HEK293T (cell line): ENCODE measurements around the gene MEGF6.
A peak's percentile ranks its signal among the peaks of the same experiment; 100 is the strongest.

ENCODE experiments used
- CTCF ChIA-PET: fragments of 350-600 bp; formaldehyde crosslinking; extraction: SDS; loops from one replicate; lab custom pipeline; 2021; ENCODE audit warnings: antibody characterized with exemption, inconsistent platforms; lab: Yijun Ruan, JAX
- POLR2A ChIA-PET: fragments of 350-600 bp; formaldehyde crosslinking; extraction: SDS; loops from one replicate; lab custom pipeline; 2020; ENCODE audit warnings: antibody characterized with exemption, inconsistent platforms; lab: Yijun Ruan, JAX
- DNase-seq: peaks from one replicate; pipeline ENCODE4 v3.0.0; 2012; ENCODE audit warnings: mixed read lengths; ENCODE audit errors: extremely low spot score
- ARNT ChIP-seq: fragments of 450-650 bp; IDR thresholded peaks from 2 replicates; pipeline ENCODE4 v1.6.1; 2017; ENCODE audit warnings: mild to moderate bottlenecking
- BHLHE40 ChIP-seq: fragments of 450-650 bp; IDR thresholded peaks from 2 replicates; pipeline ENCODE4 v1.6.1; 2016; ENCODE audit warnings: mild to moderate bottlenecking, moderate library complexity, borderline replicate concordance
- CTBP1 ChIP-seq: fragments of 450-650 bp; IDR thresholded peaks from 2 replicates; pipeline ENCODE4 v1.6.1; 2016; ENCODE audit warnings: borderline replicate concordance
- ELF4 ChIP-seq: fragments of 450-650 bp; IDR thresholded peaks from 2 replicates; pipeline ENCODE4 v1.6.1; 2017; ENCODE audit warnings: antibody characterized with exemption
- FOXA1 ChIP-seq: fragments of 450-650 bp; IDR thresholded peaks from 2 replicates; pipeline ENCODE4 v1.6.1; 2016; ENCODE audit warnings: mild to moderate bottlenecking
- FOXK2 ChIP-seq: fragments of 450-650 bp; IDR thresholded peaks from 2 replicates; pipeline ENCODE4 v1.6.1; 2016; ENCODE audit warnings: mild to moderate bottlenecking
- FOXM1 ChIP-seq: fragments of 450-650 bp; IDR thresholded peaks from 2 replicates; pipeline ENCODE4 v1.6.1; 2017; ENCODE audit warnings: mild to moderate bottlenecking, borderline replicate concordance
- HDGF ChIP-seq: fragments of 450-650 bp; IDR thresholded peaks from 2 replicates; pipeline ENCODE4 v1.6.1; 2017; ENCODE audit warnings: antibody characterized with exemption, borderline replicate concordance
- L3MBTL2 ChIP-seq: fragments of 450-650 bp; conservative IDR thresholded peaks from 2 replicates; pipeline ENCODE4 v1.6.1; 2016; ENCODE audit warnings: mild to moderate bottlenecking
- LEF1 ChIP-seq: fragments of 450-650 bp; IDR thresholded peaks from 2 replicates; pipeline ENCODE4 v1.6.1; 2017; ENCODE audit warnings: mild to moderate bottlenecking, borderline replicate concordance
- NFRKB ChIP-seq: fragments of 450-650 bp; IDR thresholded peaks from 2 replicates; pipeline ENCODE4 v1.6.1; 2016; ENCODE audit warnings: mild to moderate bottlenecking, moderate library complexity
- SP1 ChIP-seq: fragments of 450-650 bp; IDR thresholded peaks from 2 replicates; pipeline ENCODE4 v1.6.1; 2017
- SUZ12 ChIP-seq: fragments of 450-650 bp; IDR thresholded peaks from 2 replicates; pipeline ENCODE4 v1.6.1; 2016; ENCODE audit warnings: mild to moderate bottlenecking
- TARDBP ChIP-seq: fragments of 450-650 bp; IDR thresholded peaks from 2 replicates; pipeline ENCODE4 v1.6.1; 2016
- ZNF384 ChIP-seq: fragments of 450-650 bp; IDR thresholded peaks from 2 replicates; pipeline ENCODE4 v1.6.1; 2016
- TF ChIP-seq, protein P1 (sequence below): fragments of 450-650 bp; IDR thresholded peaks from 2 replicates; pipeline ENCODE4 v1.6.1; 2016

Gene MEGF6

DNA sequence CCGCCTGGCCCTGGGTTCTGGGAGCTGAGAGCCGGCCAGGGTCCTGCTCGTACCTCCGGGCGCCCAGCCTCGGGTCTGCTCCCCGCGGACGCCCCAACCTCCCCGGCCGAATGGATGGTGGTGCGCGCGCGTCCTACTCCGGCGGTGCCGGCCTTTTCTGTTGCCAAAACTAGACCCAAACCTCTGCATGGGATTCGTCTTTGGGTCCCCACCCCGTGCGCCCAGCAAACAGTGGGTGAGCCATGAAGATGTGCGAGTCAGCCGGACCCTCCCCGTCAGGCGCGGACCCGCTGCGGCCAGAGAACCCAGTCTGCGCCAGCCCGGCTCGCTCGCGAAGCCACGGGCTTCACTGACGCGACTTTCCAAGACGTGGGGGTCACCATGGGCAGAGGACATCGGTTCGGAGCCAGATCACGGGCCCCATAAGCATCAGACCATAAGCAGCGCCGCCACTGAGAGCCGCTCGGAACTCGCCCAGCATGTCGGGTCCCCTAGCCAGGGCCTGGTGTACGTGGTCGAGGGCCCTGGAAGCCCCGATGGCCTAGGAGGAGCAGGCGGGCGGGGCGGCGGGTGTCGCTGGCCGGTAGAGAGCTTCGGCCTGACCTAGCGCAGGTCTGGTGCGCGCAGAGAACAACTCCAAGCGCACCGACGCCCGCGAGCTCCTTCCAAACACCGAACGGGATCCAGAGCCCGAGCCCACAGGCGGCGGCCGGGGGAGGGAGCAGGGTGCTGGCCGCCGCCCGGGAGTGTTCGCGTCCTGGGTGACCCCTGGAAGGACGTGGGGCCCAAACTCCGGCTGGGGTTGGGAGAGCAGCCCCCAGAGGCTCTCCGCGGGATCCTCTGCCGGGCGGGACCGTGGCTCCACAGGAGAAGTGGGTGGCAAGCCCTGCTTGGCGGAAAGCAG is 40.0 kb upstream of the MEGF6 start:
- CTCF ChIA-PET, result no interaction called here
- POLR2A ChIA-PET, result interaction anchor here (1.0 to 1.4 kb wide), 3 partner anchors 15 to 52 kb away, joined by 3 to 5 read pairs (median 3); no protein-coding TSS in a partner anchor
- no peak for TF ChIP-seq NFRKB
- no peak for TF ChIP-seq SP1
- no peak for TF ChIP-seq LEF1
- no peak for TF ChIP-seq FOXK2
- no peak for TF ChIP-seq ELF4
- TF ChIP-seq ARNT, result no peak
- no peak for TF ChIP-seq FOXA1
- TF ChIP-seq ZNF384, result no peak
- no peak for TF ChIP-seq SUZ12
- no peak for TF ChIP-seq CTBP1
- no peak for DNase-seq

DNA sequence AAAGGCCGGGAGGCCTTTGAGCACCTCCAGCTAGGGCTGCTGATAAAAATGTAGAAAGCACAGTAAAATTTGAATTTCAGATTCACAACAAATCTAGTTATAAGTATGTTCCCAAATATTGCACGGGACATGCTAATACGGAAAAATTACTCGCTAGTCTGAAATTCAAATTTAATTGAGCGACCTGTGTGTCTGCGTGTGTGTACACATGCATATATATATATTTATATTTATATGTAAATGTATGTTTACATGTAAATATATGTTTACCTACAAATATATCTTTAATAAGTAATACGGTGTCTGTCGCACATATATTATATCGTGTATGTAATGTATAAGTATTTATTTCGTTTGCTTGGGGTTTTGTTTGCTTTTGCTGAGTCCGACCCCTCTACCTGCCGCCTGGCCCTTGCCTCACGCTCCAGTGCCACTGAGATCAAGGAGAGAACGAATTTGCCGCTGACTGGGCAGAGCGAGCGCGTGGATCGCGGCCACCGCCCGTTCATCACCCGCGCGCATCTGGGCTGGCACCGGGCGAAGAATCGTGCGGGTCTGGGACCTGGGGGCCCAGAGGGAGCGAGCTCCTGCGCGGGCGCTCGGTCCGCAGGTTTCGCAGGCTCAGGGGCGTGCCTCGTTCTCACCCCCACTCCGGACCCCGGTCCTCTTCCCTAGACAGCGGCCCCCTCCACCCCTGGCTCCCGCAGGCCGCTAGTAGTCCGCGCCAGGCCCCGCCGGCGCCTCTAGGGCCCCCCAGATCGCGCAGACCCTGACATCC is 39.1 kb upstream of the MEGF6 start:
- DNase-seq, result no peak
- ChIA-PET POLR2A (interaction anchor here (0.9 to 1.4 kb wide), 2 partner anchors 21 to 30 kb away, joined by 3 read pairs; no protein-coding TSS in a partner anchor), CTCF (no interaction called here)
- TF ChIP-seq, protein P1, sequence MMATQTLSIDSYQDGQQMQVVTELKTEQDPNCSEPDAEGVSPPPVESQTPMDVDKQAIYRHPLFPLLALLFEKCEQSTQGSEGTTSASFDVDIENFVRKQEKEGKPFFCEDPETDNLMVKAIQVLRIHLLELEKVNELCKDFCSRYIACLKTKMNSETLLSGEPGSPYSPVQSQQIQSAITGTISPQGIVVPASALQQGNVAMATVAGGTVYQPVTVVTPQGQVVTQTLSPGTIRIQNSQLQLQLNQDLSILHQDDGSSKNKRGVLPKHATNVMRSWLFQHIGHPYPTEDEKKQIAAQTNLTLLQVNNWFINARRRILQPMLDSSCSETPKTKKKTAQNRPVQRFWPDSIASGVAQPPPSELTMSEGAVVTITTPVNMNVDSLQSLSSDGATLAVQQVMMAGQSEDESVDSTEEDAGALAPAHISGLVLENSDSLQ, result no peak
- TF ChIP-seq BHLHE40, result no peak
- TF ChIP-seq ELF4, result no peak
- no peak for TF ChIP-seq SUZ12
- no peak for TF ChIP-seq L3MBTL2
- no peak for TF ChIP-seq NFRKB
- TF ChIP-seq LEF1, result no peak
- no peak for TF ChIP-seq ARNT
- no peak for TF ChIP-seq SP1
- no peak for TF ChIP-seq FOXK2
- no peak for TF ChIP-seq FOXM1
- no peak for TF ChIP-seq HDGF
- no peak for TF ChIP-seq CTBP1
- TF ChIP-seq FOXA1, result no peak

DNA sequence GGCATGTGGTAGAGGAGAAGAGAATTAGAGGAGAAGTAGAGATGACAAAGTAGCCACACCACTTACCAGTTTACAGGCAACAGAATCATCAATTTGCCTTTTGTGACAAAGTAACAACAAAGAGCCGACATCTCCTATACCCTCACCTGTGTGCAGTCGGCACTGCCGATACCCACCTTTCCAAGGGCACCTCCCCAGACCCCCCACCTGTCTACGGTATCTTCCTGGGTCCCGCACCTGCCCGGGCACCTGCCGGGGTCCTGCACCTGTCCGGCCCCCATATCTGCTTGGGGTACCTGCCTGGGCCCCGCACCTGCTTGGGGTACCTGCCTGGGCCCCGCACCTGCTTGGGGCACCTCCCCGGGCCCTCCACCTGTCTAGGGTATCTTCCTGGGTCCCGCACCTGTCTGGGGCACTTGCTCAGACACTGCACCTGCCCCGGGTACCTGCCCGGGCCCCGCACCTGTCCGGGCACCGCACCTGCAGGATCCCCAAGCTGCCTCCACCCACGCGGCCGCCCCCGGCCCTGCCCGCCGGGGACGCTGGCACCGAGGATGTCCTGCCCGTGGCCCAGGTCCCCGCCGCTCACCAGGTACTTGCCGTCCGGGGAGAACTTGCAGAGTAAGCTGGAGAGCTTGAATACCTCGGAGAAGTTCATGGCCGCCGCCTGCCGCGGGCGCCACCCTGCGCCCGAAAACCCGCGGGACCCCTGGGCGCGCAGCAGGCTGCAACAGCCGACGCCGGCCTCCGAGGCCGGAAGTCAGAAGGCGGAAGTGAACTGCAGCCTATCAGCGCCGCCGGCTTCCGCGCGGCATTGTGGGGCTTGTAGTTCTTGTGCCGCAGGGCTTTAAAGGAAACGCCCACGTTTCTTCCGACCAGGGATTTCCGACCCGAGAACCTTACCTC is 38.3 kb upstream of the MEGF6 start, which contains the start of gene WRAP73:
Gene WRAP73, minus strand, starts transcription at position 762 of the 906 bp plus-strand sequence. Its CDS starts 104 bp downstream, at position 658.
- no peak for TF ChIP-seq NFRKB
- peak; percentile 71 for TF ChIP-seq L3MBTL2
- no peak for TF ChIP-seq LEF1
- peak; percentile 78 for TF ChIP-seq ELF4
- TF ChIP-seq FOXK2, result no peak
- TF ChIP-seq FOXA1, result no peak
- TF ChIP-seq, protein P1, result no peak
- no peak for TF ChIP-seq ZNF384
- TF ChIP-seq TARDBP, result no peak
- TF ChIP-seq ARNT, result no peak
- TF ChIP-seq HDGF, result no peak
- DNase-seq, result peak; percentile 91
- POLR2A ChIA-PET, result interaction anchor here (0.9 to 1.4 kb wide), 2 partner anchors 20 to 31 kb away, joined by 3 read pairs; no protein-coding TSS in a partner anchor
- CTCF ChIA-PET, result no interaction called here

DNA sequence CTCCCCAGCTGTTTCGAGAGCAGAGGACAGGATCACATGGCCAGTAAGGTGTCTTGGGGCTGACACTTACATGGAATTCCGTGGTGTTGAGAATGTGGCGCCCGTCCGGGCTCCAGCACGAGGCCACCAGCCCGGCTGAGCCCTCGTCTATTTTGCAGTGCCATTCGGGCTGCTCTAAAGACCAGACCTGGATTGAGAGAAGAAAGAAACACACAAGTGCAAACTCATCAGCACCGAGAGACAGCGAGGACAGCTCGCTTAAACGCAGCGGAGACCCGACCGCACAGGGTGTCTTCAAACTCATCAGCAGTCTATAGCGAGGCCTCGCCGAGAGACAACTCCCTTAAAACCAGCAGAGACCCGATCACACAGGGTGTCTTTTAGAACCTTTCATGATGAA is 35.3 kb upstream of the MEGF6 start:
- POLR2A ChIA-PET, result no interaction called here
- CTCF ChIA-PET, result no interaction called here
- DNase-seq, result no peak
- no peak for TF ChIP-seq L3MBTL2
- no peak for TF ChIP-seq NFRKB
- TF ChIP-seq, protein P1, result no peak
- no peak for TF ChIP-seq TARDBP
- TF ChIP-seq SP1, result no peak
- no peak for TF ChIP-seq LEF1
- TF ChIP-seq HDGF, result no peak
- TF ChIP-seq ELF4, result no peak
- no peak for TF ChIP-seq FOXA1
- TF ChIP-seq FOXM1, result no peak
- TF ChIP-seq ZNF384, result no peak
- no peak for TF ChIP-seq ARNT
